ENCODE measurements around the gene VSX2. TPM values are rescaled to one million over a fixed set of nuclear protein-coding genes. Genes with fewer than 3 reads are reported as not detected.

Gene VSX2
- not detected for polyA plus RNA-seq (2012; ENCODE audit: insufficient read length, low read depth)

DNA sequence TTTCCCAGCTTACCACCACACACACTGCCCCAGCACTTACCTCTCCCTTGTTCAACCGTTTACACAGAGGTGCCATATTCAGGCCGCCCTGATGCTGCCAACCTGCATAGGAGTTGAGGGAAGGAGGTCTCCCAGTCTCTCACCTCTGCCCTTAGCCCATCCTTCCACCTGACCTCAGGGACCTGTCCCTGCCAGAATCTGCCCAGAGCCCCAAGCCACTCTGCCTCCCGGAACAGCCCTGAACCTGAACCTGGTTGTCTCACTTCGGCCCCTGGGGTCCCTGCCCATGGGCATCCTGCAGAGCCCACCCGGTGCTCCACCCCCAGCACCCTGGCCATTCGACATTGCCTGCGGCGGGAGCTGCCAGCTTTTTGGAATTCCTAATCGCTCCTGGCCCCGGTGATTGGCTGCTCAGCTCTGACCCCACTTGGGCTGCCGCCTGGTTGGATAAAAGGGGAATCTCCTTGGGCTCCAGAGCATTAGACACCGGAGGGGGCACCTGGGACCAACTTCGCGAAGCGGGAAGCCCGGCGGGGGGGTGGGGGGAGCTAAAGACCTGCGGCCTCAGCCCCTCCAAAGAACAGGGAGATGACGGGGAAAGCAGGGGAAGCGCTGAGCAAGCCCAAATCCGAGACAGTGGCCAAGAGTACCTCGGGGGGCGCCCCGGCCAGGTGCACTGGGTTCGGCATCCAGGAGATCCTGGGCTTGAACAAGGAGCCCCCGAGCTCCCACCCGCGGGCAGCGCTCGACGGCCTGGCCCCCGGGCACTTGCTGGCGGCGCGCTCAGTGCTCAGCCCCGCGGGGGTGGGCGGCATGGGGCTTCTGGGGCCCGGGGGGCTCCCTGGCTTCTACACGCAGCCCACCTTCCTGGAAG, at the start of gene VSX2:
TSS of gene VSX2 (plus strand) at position 476 of the 874 bp plus-strand sequence. CDS start at position 589, 113 bp downstream.
- TF ChIP-seq POLR2AphosphoS5 (IDR thresholded peaks at IDR 0.05; ENCODE audit: low read depth, low read length) (no peak), FOXP2 (optimal IDR thresholded peaks at IDR 0.05; ENCODE audit: borderline replicate concordance, extremely low read depth, extremely low read length, insufficient read depth) (no peak), SIN3A (IDR thresholded peaks at IDR 0.05; ENCODE audit: borderline replicate concordance, insufficient read depth, low read length) (no peak), TAF1 (IDR thresholded peaks at IDR 0.05; ENCODE audit: borderline replicate concordance, insufficient read depth, low read length) (no peak)
- TF ChIP-seq, protein P1, sequence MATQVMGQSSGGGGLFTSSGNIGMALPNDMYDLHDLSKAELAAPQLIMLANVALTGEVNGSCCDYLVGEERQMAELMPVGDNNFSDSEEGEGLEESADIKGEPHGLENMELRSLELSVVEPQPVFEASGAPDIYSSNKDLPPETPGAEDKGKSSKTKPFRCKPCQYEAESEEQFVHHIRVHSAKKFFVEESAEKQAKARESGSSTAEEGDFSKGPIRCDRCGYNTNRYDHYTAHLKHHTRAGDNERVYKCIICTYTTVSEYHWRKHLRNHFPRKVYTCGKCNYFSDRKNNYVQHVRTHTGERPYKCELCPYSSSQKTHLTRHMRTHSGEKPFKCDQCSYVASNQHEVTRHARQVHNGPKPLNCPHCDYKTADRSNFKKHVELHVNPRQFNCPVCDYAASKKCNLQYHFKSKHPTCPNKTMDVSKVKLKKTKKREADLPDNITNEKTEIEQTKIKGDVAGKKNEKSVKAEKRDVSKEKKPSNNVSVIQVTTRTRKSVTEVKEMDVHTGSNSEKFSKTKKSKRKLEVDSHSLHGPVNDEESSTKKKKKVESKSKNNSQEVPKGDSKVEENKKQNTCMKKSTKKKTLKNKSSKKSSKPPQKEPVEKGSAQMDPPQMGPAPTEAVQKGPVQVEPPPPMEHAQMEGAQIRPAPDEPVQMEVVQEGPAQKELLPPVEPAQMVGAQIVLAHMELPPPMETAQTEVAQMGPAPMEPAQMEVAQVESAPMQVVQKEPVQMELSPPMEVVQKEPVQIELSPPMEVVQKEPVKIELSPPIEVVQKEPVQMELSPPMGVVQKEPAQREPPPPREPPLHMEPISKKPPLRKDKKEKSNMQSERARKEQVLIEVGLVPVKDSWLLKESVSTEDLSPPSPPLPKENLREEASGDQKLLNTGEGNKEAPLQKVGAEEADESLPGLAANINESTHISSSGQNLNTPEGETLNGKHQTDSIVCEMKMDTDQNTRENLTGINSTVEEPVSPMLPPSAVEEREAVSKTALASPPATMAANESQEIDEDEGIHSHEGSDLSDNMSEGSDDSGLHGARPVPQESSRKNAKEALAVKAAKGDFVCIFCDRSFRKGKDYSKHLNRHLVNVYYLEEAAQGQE (IDR thresholded peaks at IDR 0.05; ENCODE audit: insufficient read depth in 1 of 2, low read depth in 2 of 2, low read length in 2 of 2): no peak

DNA sequence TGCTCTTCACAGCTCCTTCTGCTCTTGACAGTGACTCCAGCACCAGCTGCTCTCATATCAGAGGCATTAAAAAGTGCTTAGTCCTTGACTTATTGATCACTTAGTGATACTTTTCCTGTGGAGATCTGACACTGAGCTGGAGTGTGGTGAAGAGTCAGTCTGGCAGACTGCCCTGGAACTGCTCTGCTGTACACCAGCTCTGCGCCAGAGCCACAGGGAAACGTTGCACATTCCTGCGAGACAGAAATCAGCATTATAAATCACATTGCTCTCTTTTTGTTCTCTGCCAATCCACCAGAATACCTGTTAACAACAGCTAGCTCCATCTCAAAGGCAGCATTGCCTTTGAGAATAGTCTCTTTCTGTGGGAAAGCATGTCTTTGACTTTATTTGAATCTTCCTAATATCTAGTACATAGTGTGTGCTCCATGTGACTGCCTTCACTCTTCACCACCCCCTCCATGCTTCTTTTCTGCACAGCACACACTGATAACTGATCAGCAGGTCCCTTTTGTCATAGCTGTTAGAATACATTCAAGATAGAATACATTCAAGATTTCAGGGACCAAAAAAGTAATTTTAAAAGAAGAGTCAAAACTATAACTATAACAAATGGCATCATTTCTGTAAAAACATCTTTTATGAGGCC, 48.2 kb upstream of the VSX2 start:
- TF ChIP-seq, protein P1 (IDR thresholded peaks at IDR 0.05; ENCODE audit: insufficient read depth in 1 of 2, low read depth in 2 of 2, low read length in 2 of 2): no peak
- TF ChIP-seq POLR2AphosphoS5 (IDR thresholded peaks at IDR 0.05; ENCODE audit: low read depth, low read length) (no peak), SIN3A (IDR thresholded peaks at IDR 0.05; ENCODE audit: borderline replicate concordance, insufficient read depth, low read length) (no peak), FOXP2 (optimal IDR thresholded peaks at IDR 0.05; ENCODE audit: borderline replicate concordance, extremely low read depth, extremely low read length, insufficient read depth) (no peak)

DNA sequence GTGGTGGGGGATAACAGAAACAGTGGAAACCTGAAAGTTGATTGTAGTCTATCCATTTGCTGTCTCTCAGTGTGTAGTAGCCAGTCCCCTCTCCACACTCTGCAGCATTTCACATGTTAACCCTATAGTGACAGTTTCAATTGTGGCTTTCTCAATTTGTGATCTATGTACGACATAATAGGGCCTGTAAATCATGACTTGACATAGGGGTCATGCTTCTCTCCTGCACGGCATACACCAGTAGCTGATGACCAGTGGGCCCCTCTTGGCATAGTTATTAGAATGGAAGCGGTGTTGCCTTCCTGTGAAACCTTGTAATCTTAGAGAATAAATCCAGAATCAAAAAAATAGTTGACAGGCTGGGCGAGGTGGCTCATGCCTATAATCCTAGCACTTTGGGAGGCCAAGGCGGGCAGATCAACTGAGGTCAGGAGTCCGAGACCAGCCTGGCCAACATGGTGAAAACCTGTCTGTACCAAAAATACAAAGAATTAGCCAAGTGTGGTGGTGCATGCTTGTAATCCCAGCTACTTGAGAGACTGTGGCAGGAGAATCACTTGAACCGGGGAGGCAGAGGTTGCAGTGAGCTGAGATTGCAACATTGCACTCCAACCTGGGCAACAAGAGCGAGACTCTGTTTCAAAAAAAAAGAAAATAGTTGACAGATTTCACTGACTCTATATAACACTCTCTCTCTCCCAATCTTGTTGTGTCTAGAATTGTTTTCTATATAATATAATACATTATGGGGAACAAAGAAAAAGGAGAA, 44.6 kb upstream of the VSX2 start:
- no peak for TF ChIP-seq SIN3A (IDR thresholded peaks at IDR 0.05; ENCODE audit: borderline replicate concordance, insufficient read depth, low read length)

DNA sequence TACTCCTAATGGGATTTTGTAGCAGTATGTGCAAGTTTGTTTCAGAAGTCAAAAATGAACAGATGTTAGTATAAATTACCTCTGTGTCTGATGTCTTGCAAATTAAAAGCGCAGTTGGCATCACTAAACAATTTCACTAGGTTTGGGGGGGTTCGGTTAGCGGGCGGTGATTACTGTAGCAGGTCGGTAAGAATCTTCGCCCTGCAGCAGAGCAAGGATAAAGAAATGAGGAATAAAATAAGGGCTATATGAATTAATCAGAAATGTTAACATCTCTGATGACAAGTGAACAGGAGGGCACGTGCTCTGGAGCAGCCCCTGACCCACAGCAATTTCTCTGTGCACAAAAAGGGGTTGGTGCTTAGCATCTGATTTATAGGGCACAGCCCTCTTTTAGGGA, 43.6 kb upstream of the VSX2 start:
- TF ChIP-seq, protein P1 (IDR thresholded peaks at IDR 0.05; ENCODE audit: insufficient read depth in 1 of 2, low read depth in 2 of 2, low read length in 2 of 2): no peak
- TF ChIP-seq TAF1 (IDR thresholded peaks at IDR 0.05; ENCODE audit: borderline replicate concordance, insufficient read depth, low read length) (no peak), SIN3A (IDR thresholded peaks at IDR 0.05; ENCODE audit: borderline replicate concordance, insufficient read depth, low read length) (no peak), FOXP2 (optimal IDR thresholded peaks at IDR 0.05; ENCODE audit: borderline replicate concordance, extremely low read depth, extremely low read length, insufficient read depth) (no peak), POLR2AphosphoS5 (IDR thresholded peaks at IDR 0.05; ENCODE audit: low read depth, low read length) (no peak)

DNA sequence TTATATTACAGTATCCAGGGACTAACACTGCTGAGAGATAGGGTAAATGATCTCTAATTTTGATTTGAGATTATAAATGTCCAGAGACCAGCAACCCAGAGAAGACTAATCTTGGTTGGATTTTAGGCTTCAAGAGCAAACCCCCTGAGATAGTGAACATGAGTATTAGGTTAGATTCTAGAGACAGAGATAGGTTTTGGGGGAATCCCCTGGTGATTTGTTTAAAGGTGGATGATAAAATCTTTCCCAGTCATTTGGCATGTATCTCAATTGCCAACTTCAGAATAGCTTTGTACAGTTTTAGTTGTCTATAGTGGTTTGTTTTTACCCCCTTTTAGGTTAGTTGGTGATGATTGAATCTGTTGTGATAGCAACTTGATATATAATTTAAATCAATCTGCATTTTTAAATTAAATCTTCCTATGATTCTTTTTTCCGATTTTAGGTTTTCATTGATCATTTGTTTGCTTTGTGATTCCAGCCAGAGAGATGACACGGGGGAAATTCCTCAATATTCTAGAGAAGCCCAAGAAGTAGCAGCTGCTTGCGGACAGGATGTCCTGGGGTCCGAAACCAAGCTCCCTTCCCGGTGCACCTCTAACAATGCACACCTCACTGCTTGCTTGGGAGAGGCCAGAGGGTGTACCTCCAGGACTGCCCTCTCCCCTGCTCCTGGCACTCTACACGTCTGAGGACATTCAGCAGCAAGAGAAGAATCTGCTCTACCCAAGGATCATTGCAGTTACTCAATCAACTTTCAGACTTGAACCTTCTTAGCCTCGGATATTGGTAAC, 40.6 kb upstream of the VSX2 start:
- TF ChIP-seq, protein P1 (IDR thresholded peaks at IDR 0.05; ENCODE audit: insufficient read depth in 1 of 2, low read depth in 2 of 2, low read length in 2 of 2): no peak
- TF ChIP-seq SIN3A (IDR thresholded peaks at IDR 0.05; ENCODE audit: borderline replicate concordance, insufficient read depth, low read length): no peak
- TF ChIP-seq TAF1 (IDR thresholded peaks at IDR 0.05; ENCODE audit: borderline replicate concordance, insufficient read depth, low read length): no peak
- no peak for TF ChIP-seq POLR2AphosphoS5 (IDR thresholded peaks at IDR 0.05; ENCODE audit: low read depth, low read length)
- TF ChIP-seq FOXP2 (optimal IDR thresholded peaks at IDR 0.05; ENCODE audit: borderline replicate concordance, extremely low read depth, extremely low read length, insufficient read depth): no peak

Data from PFSK-1 (cell line).